K562 (cell line): ENCODE measurements around the gene EGFL7. TPM values are rescaled to one million over a fixed set of nuclear protein-coding genes. Genes with fewer than 3 reads are reported as not detected.

Source experiments
- CBFA2T2 ChIP-seq: fragments of 450-650 bp; conservative IDR thresholded peaks from 2 replicates; pipeline ENCODE4 v1.6.1; 2017; ENCODE audit warnings: mild to moderate bottlenecking
- CXXC5 ChIP-seq: fragments of 250-450 bp; sonication (Bioruptor Pico); IDR thresholded peaks from 2 replicates; pipeline ENCODE4 v1.8.0; 2022; ENCODE audit warnings: inconsistent platforms, mild to moderate bottlenecking, moderate library complexity
- DMBX1 ChIP-seq: fragments of 250-450 bp; sonication (Bioruptor Pico); IDR thresholded peaks from 2 replicates; pipeline ENCODE4 v1.8.0; 2022; ENCODE audit warnings: inconsistent platforms, mild to moderate bottlenecking, moderate library complexity, borderline replicate concordance
- NRF1 ChIP-seq, 2 experiments: fragments of 450-650 bp; IDR thresholded peaks in 1 of 2; conservative IDR thresholded peaks in 1 of 2; 2 replicates each; pipeline ENCODE4 v1.6.1; 2014; ENCODE audit warnings: mild to moderate bottlenecking in 2 of 2
- SP1 ChIP-seq: sonication (generic); formaldehyde crosslinking; IDR thresholded peaks from 2 replicates; pipeline ENCODE4 v1.8.1; 2022; ENCODE audit warnings: mild to moderate bottlenecking, missing genetic modification reagents
- U2AF1 ChIP-seq: fragments of 200-400 bp; formaldehyde crosslinking; optimal IDR thresholded peaks from 2 replicates; pipeline ENCODE3; 2017; ENCODE audit warnings: mild to moderate bottlenecking, low read depth, low read length, moderate library complexity
- YY1 ChIP-seq, 3 experiments: IDR thresholded peaks; 2 replicates each; pipeline ENCODE4 v1.6.1; 2011; ENCODE audit warnings: low read length in 2 of 3, mild to moderate bottlenecking in 2 of 3, moderate library complexity in 2 of 3, borderline replicate concordance in 1 of 3, control low read depth in 1 of 3, low read depth in 1 of 3; ENCODE audit not compliant: insufficient read depth in 3 of 3, insufficient replicate concordance in 2 of 3, control insufficient read depth in 1 of 3, insufficient read length in 1 of 3; ENCODE audit errors: extremely low read depth in 1 of 3
- ZNF124 ChIP-seq: sonication (generic); formaldehyde crosslinking; IDR thresholded peaks from 2 replicates; pipeline ENCODE4 v1.8.1; 2022; ENCODE audit warnings: missing genetic modification reagents
- ZNF24 ChIP-seq: fragments of 450-650 bp; IDR thresholded peaks from 2 replicates; pipeline ENCODE4 v1.6.1; 2016
- ZNF644 ChIP-seq: fragments of 200-800 bp; sonication (Bioruptor generic); IDR thresholded peaks from 2 replicates; pipeline ENCODE4 v1.6.1; 2016; ENCODE audit warnings: low read depth, missing genetic modification characterization, missing compliant biosample characterization
- ZNF778 ChIP-seq: fragments of 450-650 bp; formaldehyde crosslinking; IDR thresholded peaks from 2 replicates; pipeline ENCODE4 v1.4.0; 2020; ENCODE audit warnings: mild to moderate bottlenecking, moderate library complexity
- polyA plus RNA-seq, 8 experiments: library from polyadenylated mRNA; depleted of rRNA in 4 of 8; stranded (reverse) in 5 of 8; unstranded in 3 of 8; fragments of >200 nt; fragmentation: Nextera tagmentation in 2 of 8; fragmentation: Illumina TruSeq in 1 of 8; extraction: Ambion mirVana in 2 of 8; extraction: Trizol in 1 of 8; gene quantifications; 2 replicates each; pipeline versions ENCODE4 v1.2.1 to v1.2.3, GENCODE V29; 2011 to 2014; ENCODE audit warnings: inconsistent platforms in 1 of 8, missing spikeins in 1 of 8
- total RNA-seq, 7 experiments: library from RNA; depleted of rRNA in 6 of 7; stranded (reverse); fragments of >200 nt in 6 of 7; fragmentation: Illumina TruSeq in 2 of 7; extraction: Trizol in 2 of 7; gene quantifications; 2 replicates each; pipeline versions ENCODE4 v1.2.1 to v1.2.3, GENCODE V29; 2011 to 2021; ENCODE audit warnings: low replicate concordance in 1 of 7
- TF ChIP-seq, protein P1 (sequence below): fragments of 450-650 bp; IDR thresholded peaks from 2 replicates; pipeline ENCODE4 v1.6.1; 2016; ENCODE audit warnings: mild to moderate bottlenecking, moderate library complexity
- TF ChIP-seq, protein P2 (sequence below): fragments of 450-650 bp; IDR thresholded peaks from 2 replicates; pipeline ENCODE4 v1.7.1; 2018; ENCODE audit warnings: mild to moderate bottlenecking, low read depth; ENCODE audit not compliant: partially characterized antibody

EGFL7 gene
- total and polyA plus RNA-seq, 9 of the 15 experiments (the other 6 are each of a cell fraction or from before 2014, with no cell fraction given) = 1.5 to 286 (median 55.5) TPM

DNA sequence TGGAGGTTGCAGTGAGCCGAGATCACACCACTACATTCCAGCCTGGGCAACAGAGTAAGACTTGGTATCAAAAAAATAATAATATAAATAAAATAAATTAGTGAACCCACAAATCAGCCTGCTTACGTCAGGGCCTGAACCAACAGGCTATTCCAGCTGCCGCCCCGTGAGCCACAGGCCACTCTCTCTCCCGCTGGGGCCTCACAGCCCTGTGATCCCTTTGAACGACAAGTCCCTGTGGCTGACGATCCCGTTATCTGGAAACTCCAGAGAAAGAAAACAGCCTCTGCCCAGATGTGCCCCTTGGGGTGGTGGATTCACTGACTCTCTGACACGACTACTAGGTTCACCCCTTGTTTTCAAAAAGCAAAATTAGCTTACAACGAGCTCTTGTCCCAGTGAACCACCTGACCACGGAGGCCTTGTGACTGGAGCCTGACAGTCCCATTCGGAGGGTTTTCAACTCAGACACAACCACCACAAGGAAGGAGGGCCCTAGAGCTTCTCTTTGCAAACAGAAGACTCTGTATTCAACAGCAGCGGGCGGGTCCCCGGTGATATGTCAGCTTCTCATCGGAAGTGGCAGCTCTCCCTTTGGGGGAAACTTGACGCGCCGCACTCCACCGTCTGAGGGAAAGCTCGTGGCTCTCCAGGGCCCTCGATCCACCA lies 45.3 kb downstream of the EGFL7 start (continued):
- TF ChIP-seq, protein P1, sequence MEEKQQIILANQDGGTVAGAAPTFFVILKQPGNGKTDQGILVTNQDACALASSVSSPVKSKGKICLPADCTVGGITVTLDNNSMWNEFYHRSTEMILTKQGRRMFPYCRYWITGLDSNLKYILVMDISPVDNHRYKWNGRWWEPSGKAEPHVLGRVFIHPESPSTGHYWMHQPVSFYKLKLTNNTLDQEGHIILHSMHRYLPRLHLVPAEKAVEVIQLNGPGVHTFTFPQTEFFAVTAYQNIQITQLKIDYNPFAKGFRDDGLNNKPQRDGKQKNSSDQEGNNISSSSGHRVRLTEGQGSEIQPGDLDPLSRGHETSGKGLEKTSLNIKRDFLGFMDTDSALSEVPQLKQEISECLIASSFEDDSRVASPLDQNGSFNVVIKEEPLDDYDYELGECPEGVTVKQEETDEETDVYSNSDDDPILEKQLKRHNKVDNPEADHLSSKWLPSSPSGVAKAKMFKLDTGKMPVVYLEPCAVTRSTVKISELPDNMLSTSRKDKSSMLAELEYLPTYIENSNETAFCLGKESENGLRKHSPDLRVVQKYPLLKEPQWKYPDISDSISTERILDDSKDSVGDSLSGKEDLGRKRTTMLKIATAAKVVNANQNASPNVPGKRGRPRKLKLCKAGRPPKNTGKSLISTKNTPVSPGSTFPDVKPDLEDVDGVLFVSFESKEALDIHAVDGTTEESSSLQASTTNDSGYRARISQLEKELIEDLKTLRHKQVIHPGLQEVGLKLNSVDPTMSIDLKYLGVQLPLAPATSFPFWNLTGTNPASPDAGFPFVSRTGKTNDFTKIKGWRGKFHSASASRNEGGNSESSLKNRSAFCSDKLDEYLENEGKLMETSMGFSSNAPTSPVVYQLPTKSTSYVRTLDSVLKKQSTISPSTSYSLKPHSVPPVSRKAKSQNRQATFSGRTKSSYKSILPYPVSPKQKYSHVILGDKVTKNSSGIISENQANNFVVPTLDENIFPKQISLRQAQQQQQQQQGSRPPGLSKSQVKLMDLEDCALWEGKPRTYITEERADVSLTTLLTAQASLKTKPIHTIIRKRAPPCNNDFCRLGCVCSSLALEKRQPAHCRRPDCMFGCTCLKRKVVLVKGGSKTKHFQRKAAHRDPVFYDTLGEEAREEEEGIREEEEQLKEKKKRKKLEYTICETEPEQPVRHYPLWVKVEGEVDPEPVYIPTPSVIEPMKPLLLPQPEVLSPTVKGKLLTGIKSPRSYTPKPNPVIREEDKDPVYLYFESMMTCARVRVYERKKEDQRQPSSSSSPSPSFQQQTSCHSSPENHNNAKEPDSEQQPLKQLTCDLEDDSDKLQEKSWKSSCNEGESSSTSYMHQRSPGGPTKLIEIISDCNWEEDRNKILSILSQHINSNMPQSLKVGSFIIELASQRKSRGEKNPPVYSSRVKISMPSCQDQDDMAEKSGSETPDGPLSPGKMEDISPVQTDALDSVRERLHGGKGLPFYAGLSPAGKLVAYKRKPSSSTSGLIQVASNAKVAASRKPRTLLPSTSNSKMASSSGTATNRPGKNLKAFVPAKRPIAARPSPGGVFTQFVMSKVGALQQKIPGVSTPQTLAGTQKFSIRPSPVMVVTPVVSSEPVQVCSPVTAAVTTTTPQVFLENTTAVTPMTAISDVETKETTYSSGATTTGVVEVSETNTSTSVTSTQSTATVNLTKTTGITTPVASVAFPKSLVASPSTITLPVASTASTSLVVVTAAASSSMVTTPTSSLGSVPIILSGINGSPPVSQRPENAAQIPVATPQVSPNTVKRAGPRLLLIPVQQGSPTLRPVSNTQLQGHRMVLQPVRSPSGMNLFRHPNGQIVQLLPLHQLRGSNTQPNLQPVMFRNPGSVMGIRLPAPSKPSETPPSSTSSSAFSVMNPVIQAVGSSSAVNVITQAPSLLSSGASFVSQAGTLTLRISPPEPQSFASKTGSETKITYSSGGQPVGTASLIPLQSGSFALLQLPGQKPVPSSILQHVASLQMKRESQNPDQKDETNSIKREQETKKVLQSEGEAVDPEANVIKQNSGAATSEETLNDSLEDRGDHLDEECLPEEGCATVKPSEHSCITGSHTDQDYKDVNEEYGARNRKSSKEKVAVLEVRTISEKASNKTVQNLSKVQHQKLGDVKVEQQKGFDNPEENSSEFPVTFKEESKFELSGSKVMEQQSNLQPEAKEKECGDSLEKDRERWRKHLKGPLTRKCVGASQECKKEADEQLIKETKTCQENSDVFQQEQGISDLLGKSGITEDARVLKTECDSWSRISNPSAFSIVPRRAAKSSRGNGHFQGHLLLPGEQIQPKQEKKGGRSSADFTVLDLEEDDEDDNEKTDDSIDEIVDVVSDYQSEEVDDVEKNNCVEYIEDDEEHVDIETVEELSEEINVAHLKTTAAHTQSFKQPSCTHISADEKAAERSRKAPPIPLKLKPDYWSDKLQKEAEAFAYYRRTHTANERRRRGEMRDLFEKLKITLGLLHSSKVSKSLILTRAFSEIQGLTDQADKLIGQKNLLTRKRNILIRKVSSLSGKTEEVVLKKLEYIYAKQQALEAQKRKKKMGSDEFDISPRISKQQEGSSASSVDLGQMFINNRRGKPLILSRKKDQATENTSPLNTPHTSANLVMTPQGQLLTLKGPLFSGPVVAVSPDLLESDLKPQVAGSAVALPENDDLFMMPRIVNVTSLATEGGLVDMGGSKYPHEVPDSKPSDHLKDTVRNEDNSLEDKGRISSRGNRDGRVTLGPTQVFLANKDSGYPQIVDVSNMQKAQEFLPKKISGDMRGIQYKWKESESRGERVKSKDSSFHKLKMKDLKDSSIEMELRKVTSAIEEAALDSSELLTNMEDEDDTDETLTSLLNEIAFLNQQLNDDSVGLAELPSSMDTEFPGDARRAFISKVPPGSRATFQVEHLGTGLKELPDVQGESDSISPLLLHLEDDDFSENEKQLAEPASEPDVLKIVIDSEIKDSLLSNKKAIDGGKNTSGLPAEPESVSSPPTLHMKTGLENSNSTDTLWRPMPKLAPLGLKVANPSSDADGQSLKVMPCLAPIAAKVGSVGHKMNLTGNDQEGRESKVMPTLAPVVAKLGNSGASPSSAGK = 0 out of 2 replicates have a peak, but pooled peaks have one; percentile 40
- TF ChIP-seq CXXC5 (CRISPR knock-in tag) (0 out of 2 replicates have a peak, but pooled peaks have one; percentile 18), YY1 (IDR thresholded peaks at IDR 0.05; ENCODE audit: borderline replicate concordance in 1 of 3, control insufficient read depth in 1 of 3, extremely low read depth in 1 of 3, insufficient read depth in 3 of 3, insufficient read length in 1 of 3, insufficient replicate concordance in 2 of 3, low read depth in 1 of 3, low read length in 2 of 3) (no peak), ZNF644 (tag) (no peak), SP1 (CRISPR knock-in tag) (no peak), DMBX1 (CRISPR knock-in tag) (no peak), U2AF1 (no peak), ZNF124 (CRISPR knock-in tag) (no peak), ZNF24 (no peak), ZNF778 (no peak), CBFA2T2 (0 out of 2 replicates have a peak, but pooled peaks have one; percentile 6), NRF1 (conservative IDR thresholded peaks at IDR 0.05 in 1 of 2, IDR thresholded peaks at IDR 0.05 in 1 of 2) (no peak)
- TF ChIP-seq, protein P2, sequence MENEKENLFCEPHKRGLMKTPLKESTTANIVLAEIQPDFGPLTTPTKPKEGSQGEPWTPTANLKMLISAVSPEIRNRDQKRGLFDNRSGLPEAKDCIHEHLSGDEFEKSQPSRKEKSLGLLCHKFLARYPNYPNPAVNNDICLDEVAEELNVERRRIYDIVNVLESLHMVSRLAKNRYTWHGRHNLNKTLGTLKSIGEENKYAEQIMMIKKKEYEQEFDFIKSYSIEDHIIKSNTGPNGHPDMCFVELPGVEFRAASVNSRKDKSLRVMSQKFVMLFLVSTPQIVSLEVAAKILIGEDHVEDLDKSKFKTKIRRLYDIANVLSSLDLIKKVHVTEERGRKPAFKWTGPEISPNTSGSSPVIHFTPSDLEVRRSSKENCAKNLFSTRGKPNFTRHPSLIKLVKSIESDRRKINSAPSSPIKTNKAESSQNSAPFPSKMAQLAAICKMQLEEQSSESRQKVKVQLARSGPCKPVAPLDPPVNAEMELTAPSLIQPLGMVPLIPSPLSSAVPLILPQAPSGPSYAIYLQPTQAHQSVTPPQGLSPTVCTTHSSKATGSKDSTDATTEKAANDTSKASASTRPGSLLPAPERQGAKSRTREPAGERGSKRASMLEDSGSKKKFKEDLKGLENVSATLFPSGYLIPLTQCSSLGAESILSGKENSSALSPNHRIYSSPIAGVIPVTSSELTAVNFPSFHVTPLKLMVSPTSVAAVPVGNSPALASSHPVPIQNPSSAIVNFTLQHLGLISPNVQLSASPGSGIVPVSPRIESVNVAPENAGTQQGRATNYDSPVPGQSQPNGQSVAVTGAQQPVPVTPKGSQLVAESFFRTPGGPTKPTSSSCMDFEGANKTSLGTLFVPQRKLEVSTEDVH = no peak
